ENCODE results near the gene PAM16.
"Not testable (repeated sequence)": the region's sequence is repeated elsewhere in the genome, so short reads cannot be mapped to it uniquely, and the experiment has no call there.

Gene PAM16

DNA sequence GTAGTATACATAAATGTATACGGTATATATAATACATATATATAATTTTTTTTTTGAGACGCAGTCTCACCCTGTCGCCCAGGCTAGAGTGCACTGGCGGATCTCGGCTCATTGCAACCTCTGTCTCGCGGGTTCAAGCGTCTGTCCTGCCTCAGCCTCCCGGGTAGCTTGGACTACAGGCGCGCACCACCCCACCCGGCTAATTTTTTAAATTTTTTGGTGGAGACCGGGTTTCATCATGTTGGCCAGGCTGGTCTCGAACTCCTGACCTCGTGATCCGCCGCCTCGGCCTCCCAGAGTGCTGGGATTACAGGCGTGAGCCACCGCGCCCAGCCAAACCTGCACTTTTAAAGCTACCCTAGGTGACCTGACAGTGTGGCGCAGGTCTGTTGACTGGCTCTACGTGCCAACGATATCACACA, 745 bp downstream of the PAM16 start:
- DNase-seq, result no peak

DNA sequence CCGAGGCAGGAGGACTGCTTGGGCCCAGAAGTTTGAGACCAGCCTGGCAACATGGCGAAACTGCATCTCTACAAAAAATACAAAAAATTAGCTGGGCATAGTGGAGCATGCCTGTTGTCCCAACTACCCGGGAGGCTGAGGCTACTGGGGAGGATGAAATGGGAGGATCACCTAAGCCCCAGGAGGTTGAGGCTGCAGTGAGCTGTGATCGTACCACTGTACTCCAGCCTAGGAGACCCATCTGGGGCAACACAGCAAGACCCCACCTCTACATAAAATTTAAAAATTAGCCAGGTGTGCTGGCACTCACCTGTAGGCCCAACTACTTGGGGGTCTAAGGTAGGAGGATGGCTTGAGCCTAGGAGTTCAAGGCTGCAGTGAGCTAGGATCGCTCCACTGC, 1.8 kb downstream of the PAM16 start:
- no peak for DNase-seq

DNA sequence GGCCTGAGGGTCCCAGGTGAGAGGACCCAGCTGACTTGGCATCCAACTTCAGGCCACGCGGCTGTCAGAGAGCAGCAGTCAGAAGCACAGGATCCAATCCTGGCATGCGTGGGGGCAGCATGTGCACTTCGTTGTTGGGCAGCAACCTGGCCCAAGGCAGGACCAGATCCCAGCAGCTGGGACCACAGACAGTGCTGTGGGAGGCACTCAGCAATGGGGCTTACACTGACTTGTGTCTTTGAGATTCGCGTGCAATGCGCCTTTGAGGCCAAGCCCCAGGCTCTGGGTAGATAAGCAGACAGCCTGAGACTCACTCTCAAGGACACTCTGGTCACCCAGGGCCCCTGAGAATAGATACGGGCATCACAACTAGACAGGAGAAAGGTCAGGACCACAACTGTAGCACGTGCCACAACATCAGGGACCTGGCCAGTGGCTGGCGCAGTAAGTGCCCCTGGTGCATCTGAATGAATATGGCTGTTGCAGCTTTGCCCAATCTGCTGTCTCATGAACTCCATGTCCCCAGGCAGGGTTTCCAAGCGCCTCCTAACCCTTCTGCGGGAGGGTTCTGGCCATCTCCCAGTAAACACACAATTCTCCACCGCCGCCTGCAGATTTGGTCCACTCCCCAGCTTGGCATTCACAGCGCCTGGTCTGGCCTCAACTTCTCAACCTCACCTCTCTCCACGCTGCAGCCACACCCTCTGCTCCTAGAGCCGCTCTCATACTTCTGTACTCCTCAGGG, 3.2 kb downstream of the PAM16 start:
- no peak for DNase-seq

DNA sequence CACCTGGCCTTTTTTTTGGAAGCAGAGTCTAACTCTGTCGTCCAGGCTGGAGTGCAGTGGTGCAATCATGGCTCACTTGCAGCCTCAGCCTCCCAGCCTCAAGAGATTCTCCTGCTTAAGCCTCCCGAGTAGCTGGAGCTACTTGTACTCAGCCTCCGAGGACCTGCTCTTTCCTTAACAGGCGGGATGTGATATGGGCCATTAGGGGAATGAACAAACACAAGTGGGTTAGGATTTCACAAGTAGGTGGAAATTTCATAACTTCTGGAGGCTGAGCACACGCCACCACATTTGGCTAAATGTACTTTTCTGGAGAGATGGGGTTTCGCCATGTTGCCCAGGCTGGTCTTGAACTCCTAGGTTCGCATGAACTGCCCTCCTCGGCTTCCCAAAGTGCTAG, 4.1 kb downstream of the PAM16 start:
- no peak for DNase-seq

DNA sequence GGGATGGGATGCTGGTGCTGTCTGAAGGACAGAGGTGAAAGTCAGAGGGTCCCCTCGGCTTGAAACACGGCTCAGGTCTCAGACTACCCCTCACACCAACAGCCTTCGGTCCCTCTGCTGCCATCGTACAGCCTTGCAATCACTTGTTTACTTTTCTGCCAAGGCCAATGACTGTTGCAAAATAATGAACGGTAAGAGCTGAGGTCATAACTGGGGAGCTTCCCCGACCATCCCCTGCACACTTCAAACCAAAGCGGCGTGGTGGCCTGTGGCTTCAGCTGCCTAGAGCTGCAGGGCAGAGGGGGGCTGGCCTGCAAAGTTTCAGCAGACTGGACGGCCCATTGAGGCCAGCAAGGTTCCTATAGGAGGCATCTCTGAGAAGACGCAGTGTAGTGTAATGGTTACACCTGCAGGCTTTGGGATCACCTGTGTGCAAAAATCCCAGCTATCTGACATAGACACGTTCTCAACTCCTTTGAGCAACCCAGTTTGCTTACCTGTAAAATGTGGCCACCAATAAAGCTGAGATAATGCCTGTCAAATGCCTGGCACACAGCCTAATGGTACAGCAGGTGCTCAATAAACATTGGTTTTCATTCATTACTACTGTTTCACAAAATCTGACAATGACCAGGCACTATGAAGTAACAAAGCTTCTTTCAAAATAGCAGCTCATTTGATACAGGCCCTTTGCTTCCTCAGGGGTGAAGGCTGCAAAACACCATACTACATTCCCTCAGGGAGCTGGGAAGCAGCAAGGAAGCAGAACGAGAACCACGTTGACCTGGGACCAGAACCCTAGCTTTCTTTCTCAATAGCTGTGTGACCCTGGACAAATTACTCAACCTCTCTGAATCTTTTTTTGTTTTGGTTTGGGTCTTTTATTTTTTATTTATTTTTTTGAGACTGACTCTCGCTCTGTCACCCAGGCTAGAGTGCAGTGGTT, 5.0 kb downstream of the PAM16 start:
- DNase-seq, result no peak

DNA sequence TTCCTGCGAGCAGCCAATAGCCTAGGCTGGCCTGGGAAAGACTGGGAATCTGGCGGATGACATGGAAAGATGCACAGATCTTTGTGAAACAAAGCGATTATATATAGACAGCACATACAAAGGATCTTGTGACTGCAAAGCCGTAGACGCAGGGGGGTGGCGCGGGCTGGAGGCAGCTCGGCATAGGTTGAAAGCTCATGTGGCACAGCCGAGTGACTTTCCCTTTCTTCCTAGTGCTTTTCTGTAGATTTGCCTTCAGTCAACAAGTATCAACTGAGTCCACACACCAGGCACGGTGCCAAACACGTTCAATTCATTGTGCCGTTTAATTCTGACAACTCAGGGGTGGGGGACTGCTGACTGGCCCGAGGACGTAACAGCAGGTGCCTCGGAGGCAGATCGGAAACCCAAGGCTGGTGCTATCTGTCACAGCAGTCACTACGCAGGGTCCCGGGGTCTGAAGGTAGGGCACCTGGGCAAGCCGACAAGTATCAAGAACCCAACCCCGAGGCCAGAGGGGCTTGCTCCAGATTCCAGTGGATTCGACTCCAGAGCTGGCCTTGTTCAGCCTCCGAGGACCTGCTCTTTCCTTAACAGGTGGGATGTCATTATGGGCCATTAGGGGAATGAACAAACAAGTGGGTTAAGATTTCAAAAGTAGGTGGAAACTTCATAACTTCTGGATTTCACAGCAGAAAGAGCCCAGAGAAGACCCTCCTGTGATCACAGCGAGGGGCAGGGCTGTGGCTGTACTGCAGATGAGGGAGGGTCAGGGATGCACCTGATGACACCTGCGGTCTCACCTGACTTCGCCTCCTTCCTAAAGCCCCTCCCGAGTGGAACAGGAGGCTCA, 5.9 kb downstream of the PAM16 start:
- no peak for DNase-seq

DNA sequence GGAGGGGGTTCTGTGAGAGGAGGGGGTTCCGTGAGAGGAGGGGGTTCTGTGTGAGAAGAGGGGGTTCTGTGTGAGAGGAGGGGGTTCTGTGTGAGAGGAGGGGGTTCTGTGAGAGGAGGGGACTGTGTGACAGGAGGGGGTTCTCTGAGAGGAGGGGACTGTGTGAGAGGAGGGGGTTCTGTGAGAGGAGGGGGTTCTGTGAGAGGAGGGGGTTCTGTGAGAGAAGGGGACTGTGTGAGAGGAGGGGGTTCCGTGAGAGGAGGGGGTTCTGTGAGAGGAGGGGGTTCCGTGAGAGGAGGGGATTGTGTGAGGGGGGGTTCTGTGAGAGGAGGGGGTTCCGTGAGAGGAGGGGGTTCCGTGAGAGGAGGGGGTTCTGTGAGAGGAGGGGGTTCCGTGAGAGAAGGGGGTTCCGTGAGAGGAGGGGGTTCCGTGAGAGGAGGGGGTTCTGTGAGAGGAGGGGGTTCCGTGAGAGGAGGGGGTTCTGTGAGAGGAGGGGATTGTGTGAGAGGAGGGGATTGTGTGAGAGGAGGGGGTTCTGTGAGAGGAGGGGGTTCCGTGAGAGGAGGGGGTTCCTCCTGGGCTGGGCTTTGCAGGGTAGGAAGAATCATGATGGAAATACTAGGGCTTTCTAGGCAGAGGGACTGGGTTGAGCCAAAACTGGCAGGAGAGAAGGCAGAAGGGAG, 6.7 kb downstream of the PAM16 start:
- not testable (repeated sequence) for DNase-seq

DNA sequence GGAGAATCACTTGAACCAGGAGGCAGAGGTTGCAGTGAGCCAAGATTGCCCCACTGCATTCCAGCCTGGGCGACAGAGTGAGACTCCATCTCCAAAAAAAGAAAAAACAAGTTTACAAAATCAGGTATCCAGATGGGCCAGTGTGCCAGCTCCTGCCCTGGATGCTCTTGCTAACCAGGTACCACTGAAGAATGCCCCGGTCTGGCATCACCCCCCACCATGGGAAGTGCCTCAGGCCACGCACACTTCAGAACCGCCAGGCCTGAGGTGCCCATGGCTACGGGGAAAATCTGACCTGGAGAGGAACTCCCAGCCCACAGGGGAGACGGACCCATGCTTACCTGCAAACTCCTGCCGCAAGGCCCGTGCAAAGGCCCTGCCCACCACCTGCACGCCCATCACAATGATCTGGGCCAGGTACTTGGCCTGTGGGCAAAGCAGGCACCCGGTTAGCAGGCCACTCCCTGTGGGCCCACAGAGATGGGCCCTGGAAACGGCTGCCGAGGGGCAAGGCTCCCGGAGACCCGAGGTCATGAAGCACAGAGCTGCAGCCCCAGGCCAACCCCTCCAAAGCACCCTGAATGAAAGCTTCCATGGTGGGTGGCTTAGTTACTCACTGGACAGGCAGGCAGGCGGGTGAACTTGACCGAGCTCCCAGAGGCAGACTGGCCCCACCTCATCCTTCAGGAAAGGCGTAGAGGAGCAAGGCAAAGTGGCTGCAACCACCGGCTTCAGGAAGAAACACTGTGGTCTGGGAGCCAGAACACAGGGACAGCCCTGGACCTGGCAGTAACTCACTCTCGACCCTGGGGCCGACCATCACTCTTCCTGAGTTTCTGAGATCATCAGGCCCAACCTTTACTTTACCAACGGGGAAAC, 8.0 kb downstream of the PAM16 start:
- no peak for DNase-seq

DNA sequence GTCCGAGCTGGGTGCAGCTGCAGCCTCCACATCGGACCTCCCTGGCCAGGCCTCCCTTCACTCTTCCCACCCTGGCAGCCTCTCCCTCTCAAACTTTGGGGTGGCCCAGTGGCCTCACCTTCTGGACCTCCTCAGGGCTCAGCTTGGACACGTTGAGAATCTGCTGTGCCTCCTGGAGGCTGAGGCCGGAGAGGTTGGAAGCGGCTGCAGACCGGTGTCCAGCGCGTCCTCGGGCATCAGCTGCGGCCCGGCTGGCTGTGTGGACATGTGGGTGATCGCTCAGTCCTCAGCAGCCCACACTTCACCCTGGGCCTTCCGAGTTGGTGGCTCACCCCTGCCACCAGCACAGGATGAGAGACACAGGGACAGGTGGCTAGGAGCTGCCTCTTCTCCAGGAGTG, 9.9 kb downstream of the PAM16 start:
- DNase-seq, result no peak

DNA sequence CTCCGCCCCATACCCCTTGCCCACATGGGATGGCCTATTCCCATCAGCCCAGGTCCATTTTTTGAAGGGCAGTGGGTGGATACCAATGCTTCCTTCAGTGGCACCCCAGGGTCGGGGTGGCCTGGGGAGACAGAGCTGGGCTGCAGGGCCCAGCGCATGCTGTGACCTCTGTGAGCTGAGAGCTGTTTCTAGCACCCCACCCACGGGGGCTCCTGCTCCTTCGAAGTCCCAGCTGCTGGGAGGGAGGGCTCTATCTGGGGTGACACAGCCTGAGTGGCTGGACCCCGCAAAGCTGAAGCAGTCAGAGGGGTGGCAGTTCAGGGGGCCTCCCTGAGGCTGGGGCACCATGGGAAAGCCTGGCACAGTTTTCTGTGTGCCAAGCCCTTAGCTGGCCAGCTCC, 10.7 kb downstream of the PAM16 start:
- DNase-seq, result no peak

DNA sequence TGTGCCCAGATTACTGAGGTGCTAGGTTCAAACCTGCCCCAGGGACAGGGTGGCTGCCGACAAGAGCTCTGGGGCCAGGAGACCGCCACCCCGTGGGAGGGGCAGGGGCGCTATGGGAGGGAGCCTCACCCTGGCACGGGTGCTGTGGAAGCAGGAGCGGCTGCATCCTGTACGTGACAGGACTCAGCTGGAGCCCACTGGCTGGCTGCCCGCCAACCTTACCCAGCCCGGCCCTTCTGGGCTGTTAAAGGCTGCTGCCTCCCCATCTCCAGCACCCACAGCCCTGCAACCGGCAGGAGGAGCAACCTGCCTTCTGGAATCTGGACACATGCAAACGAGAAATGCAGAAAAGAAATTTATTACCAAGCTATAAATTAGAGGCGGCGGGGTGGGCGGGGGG, 11.2 kb downstream of the PAM16 start:
- no peak for DNase-seq

DNA sequence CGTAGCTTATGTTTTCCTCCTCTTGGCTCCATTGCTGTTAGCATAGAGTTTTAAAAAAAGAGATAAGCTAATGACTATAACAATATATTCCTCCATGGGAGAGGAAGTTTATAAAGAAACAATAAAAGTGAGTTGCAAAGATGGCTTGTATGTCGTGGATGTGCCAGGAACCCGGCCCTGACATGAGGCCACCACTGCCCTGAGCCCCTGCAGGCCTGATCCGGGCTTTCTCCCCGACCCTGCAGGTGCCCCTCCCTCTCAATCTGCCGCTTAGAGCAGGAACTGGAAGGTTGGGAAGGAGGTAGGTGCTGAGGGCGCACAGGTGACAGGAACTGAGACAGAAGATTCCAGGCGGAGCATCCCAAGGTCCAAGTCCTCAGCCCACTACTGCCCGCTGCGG, 11.7 kb downstream of the PAM16 start:
- DNase-seq, result no peak

DNA sequence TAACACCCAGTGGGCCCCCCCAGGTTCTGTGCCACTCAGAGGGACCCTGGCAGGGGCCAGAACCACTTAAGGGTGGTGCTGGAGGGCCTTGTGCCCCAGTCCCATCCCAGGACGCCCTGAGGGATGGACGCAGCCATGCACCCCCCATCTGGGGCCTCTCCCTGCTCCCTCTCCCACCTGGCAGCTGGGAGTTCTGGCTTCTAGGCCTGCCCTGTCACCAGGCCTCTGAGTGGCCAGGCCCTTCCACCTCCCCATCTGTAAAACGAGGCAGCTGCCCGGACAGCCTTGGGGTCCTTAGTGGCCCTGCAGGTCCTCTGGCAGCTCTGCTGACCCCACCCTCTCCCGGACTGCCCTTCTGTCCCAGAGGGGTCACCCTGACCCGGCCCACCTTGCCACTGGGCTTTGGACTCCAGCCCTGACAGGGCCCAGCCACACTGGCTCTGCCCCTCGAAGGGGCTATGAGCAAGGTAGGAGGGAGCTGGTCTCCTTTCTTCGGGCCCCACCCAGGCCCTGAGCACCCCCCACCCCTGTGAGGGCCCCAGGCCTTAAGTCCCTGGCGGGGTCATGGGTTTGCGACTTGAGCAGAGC, 12.3 kb downstream of the PAM16 start:
- DNase-seq, result no peak

DNA sequence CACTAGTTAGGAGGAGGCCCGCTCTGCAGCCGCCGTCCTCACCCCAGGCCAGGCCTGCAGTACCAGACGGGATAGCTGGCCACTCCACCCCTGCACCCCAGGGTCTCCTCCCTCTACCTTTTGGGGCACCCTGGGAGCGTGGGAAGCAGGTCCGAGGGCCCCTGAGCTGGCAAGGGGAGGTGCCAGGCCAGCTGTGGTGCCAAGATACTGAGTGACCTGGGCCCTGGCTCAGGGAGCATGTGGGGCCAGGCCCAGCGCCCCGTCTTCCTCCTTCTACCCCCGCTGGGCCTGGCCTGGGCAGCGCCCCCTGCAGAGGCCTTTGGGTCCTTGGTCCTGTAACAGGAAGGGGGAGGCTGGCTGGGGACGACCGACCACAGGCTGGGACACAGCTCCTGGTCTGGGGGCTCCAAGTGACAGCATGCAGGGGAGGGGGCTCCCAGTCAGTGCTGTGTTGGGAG, 13.0 kb downstream of the PAM16 start:
- DNase-seq, result no peak

DNA sequence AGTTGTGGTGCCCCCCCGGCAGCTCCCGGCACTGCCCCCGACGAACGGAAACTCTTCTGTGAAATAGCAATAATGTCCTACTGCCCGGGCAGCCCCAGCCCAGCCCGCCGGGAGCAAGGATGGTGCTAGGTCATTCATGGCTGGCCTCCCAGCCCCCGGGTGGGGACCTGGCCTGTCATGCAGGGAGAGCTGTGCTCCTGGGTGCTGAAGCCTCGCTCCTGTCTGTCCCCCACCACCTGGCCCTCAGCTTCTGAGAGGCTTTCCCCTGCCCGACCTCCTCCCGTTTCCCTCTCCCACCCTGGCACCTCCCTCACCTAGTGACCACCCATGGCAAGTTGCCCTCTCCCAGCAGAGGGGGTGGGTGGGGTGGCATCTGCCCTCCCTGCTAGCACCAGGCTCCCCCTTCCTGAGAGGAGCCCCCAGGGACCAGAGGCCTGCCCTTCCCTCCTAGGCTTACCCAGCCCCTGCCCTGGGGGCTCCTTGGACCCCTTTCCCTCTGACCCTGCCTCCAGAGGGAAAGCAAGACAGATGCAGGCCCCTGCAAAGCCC, 13.5 kb downstream of the PAM16 start:
- no peak for DNase-seq

DNA sequence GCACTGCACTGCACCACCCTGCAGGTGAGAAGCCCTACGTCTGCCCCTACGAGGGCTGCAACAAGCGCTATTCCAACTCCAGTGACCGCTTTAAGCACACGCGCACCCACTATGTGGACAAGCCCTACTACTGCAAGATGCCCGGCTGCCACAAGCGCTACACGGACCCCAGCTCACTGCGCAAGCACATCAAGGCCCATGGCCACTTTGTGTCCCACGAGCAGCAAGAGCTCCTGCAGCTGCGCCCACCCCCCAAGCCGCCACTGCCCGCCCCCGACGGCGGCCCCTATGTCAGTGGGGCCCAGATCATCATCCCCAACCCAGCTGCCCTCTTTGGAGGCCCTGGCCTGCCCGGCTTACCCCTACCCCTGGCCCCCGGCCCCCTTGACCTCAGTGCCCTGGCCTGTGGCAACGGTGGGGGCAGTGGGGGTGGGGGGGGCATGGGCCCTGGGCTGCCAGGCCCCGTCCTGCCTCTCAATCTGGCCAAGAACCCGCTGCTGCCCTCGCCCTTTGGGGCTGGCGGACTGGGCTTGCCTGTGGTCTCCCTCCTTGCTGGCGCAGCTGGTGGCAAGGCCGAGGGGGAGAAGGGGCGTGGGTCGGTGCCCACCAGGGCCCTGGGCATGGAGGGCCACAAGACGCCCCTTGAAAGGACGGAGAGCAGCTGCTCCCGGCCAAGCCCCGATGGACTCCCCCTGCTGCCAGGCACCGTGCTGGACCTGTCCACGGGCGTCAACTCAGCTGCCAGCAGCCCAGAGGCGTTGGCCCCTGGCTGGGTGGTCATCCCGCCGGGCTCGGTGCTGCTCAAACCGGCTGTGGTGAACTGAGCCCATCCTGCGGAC, 14.2 kb downstream of the PAM16 start:
- DNase-seq, result no peak

DNA sequence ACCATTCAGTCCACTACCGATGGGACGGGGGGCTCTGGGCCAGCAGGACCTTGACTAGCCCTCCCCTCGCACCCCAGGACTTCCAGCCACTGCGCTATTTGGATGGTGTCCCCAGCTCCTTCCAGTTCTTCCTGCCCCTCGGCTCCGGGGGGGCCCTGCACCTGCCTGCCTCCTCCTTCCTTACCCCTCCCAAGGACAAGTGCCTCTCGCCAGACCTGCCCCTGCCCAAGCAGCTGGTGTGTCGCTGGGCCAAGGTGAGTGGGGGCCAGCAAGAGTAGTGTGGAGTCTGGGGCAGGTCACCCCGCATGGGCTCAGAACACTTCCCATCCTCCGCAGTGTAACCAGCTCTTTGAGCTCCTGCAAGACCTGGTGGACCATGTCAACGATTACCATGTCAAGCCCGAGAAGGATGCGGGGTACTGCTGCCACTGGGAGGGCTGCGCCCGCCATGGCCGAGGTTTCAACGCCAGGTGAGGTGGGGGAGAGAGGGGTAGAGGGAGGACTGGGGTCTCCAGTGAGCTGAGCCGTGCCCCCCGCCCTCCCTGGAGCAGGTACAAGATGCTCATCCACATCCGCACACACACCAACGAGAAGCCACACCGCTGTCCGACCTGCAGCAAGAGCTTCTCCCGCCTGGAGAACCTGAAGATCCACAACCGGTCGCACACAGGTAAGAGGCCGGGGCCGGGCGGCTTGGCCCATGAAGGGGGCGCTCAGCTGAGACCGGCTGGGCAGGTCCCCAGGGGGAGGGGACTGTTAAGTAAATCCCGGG, 16.2 kb downstream of the PAM16 start:
- no peak for DNase-seq

DNA sequence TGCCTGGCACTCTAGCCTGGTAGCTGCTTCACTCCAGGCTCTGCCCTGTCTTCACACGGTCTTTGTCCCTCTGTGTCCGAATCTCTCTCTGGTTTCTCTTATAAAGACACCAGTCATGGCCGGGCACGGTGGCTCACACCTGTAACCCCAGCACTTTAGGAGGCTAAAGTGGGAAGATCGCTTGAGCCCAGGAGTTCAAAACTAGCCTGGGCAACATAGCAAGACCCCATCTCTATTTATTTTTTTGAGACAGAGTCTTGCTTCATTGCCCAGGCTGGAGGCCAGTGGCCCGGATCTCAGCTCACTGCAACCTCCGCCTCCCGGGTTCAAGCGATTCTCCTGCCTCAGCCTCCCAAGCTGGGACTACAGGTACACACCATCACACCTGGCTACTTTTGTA, 17.4 kb downstream of the PAM16 start:
- DNase-seq, result not testable (repeated sequence)

DNA sequence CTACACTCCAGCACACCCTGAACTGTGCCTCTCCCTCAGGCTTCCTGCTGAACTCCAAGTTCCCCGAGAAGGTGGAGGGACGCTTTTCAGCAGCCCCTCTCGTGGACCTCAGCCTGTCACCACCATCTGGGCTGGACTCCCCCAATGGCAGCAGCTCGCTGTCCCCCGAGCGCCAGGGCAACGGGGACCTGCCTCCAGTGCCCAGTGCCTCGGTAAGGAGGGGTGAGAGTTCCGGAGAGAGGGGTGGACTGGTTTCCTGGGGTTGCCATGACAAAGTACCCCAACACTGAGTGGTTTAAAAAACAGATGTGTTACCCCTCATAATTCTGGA, 17.8 kb downstream of the PAM16 start:
- DNase-seq, result no peak
